MM.1S (cell line): ENCODE data around the gene LRRC61.

Experiments
- DNase-seq: peaks from one replicate; pipeline ENCODE4 v3.0.0-alpha.2; 2015
- H2AFZ ChIP-seq: fragments of 300-600 bp; sonication (generic); 2 replicates; pipeline ENCODE4 v1.6.0; 2016; ENCODE audit warnings: antibody characterized with exemption, low read length
- H3F3A ChIP-seq: fragments of 300-600 bp; sonication (generic); 2 replicates; pipeline ENCODE4 v1.6.1; 2016; ENCODE audit warnings: mild to moderate bottlenecking, antibody characterized with exemption, low read length, moderate library complexity, mixed read lengths; ENCODE audit not compliant: insufficient read depth
- H3K27ac ChIP-seq: fragments of 300-600 bp; sonication (generic); 2 replicates; pipeline ENCODE4 v1.5.1; 2016; ENCODE audit warnings: mild to moderate bottlenecking, low read length
- H3K27me3 ChIP-seq: fragments of 300-600 bp; sonication (generic); replicated peaks from 2 replicates; pipeline ENCODE4 v1.6.0; 2016; ENCODE audit warnings: low read length; ENCODE audit not compliant: insufficient read depth
- H3K36me3 ChIP-seq: fragments of 300-600 bp; sonication (generic); replicated peaks from 2 replicates; pipeline ENCODE4 v1.6.1; 2016; ENCODE audit warnings: mild to moderate bottlenecking, low read length, mixed read lengths; ENCODE audit not compliant: insufficient read depth
- H3K4me1 ChIP-seq: fragments of 300-600 bp; sonication (generic); 2 replicates; pipeline ENCODE4 v1.6.1; 2016; ENCODE audit warnings: low read length, mixed read lengths
- H3K4me2 ChIP-seq: fragments of 300-600 bp; sonication (generic); 2 replicates; pipeline ENCODE4 v1.6.0; 2016; ENCODE audit warnings: low read depth, low read length
- H3K4me3 ChIP-seq: fragments of 300-600 bp; sonication (generic); 2 replicates; pipeline ENCODE4 v1.5.1; 2016; ENCODE audit warnings: low read length, mixed read lengths
- H3K79me2 ChIP-seq: fragments of 300-600 bp; sonication (generic); 2 replicates; pipeline ENCODE4 v1.6.1; 2016; ENCODE audit warnings: mixed run types, low read length, mixed read lengths
- H3K9ac ChIP-seq: fragments of 300-600 bp; sonication (generic); 2 replicates; pipeline ENCODE4 v1.6.1; 2016; ENCODE audit warnings: low read length, mixed read lengths
- H3K9me2 ChIP-seq: fragments of 300-600 bp; sonication (generic); replicated peaks from 2 replicates; pipeline ENCODE4 v1.6.1; 2016; ENCODE audit warnings: mild to moderate bottlenecking, low read length, mixed read lengths; ENCODE audit not compliant: insufficient read depth
- H3K9me3 ChIP-seq: fragments of 300-600 bp; sonication (generic); replicated peaks from 2 replicates; pipeline ENCODE4 v1.6.1; 2016; ENCODE audit warnings: mild to moderate bottlenecking, low read length, mixed read lengths; ENCODE audit not compliant: insufficient read depth
- H4K20me1 ChIP-seq: fragments of 300-600 bp; sonication (generic); 2 replicates; pipeline ENCODE4 v1.6.1; 2016; ENCODE audit warnings: mild to moderate bottlenecking, low read length, moderate library complexity, mixed read lengths; ENCODE audit not compliant: insufficient read depth
- CTCF ChIP-seq: fragments of 300-600 bp; sonication (generic); IDR thresholded peaks from 2 replicates; pipeline ENCODE4 v1.5.1; 2016; ENCODE audit warnings: antibody characterized with exemption, low read length, mixed read lengths
- EZH2 ChIP-seq: fragments of 300-600 bp; sonication (generic); optimal IDR thresholded peaks from 2 replicates; pipeline ENCODE3; 2017; ENCODE audit warnings: low read depth, mild to moderate bottlenecking, antibody characterized with exemption, low read length, mixed read lengths
- EZH2phosphoT487 ChIP-seq: fragments of 300-600 bp; sonication (generic); IDR thresholded peaks from 2 replicates; pipeline ENCODE4 v1.6.1; 2018; ENCODE audit warnings: antibody characterized with exemption, low read length

LRRC61 gene

GRCh38 chr7:150382844-150383225 lies 59.7 kb downstream of the LRRC61 start:
- H3K4me3 ChIP-seq, result peak overlapping the region; percentile 56
- H3K9me3 ChIP-seq, result no peaks in the 10 kb centered on the region
- H3K27me3 ChIP-seq, result no peaks in the 10 kb centered on the region
- no peaks in the 10 kb centered on the region for H4K20me1 ChIP-seq
- H3K9ac ChIP-seq, result peak overlapping the region; percentile 80
- no peaks in the 10 kb centered on the region for H3K36me3 ChIP-seq
- H3K4me1 ChIP-seq, result peaks cover 73% of the 10 kb centered on the region
- peak overlapping the region; percentile 93 for H3K4me2 ChIP-seq
- peaks cover 68% of the 10 kb centered on the region for H3F3A ChIP-seq
- TF ChIP-seq EZH2phosphoT487 (no peak), CTCF (no peak), EZH2 (no peak)
- no peaks in the 10 kb centered on the region for H3K9me2 ChIP-seq
- peak overlapping the region; percentile 86 for H3K27ac ChIP-seq
- H2AFZ ChIP-seq, result peak overlapping the region; percentile 40; the same call in 1 of the 2 replicates
- H3K79me2 ChIP-seq, result peaks cover 58% of the 10 kb centered on the region
- peak; percentile 74 for DNase-seq

- Histone ChIP-seq H3K9me2 (no peaks in the 10 kb centered on the region), H3K9me3 (no peaks in the 10 kb centered on the region), H3K4me3 (peak overlapping the region; percentile 56), H3K4me1 (peaks cover 66% of the 10 kb centered on the region), H3K27ac (peak overlapping the region; percentile 86), H3K27me3 (no peaks in the 10 kb centered on the region), H4K20me1 (no peaks in the 10 kb centered on the region), H3F3A (peaks cover 58% of the 10 kb centered on the region), H3K4me2 (peak overlapping the region; percentile 93), H3K79me2 (peaks cover 58% of the 10 kb centered on the region), H2AFZ (no peak overlapping the region), H3K36me3 (no peaks in the 10 kb centered on the region), H3K9ac (peak overlapping the region; percentile 80)
- no peak for TF ChIP-seq EZH2
- TF ChIP-seq EZH2phosphoT487, result no peak
- no peak for TF ChIP-seq CTCF
- DNase-seq, result peak; percentile 90
Measured at GRCh38 chr7:150383710-150384397, 60.7 kb downstream of the LRRC61 start.

GRCh38 chr7:150384406-150385301 lies 61.5 kb downstream of the LRRC61 start:
- H3K4me2 ChIP-seq, result peak overlapping the region; percentile 93
- peaks cover 66% of the 10 kb centered on the region for H3K4me1 ChIP-seq
- no peaks in the 10 kb centered on the region for H3K27me3 ChIP-seq
- H3K4me3 ChIP-seq, result no peak overlapping the region
- no peaks in the 10 kb centered on the region for H3K36me3 ChIP-seq
- peaks cover 53% of the 10 kb centered on the region for H3F3A ChIP-seq
- no peak overlapping the region for H2AFZ ChIP-seq
- H3K27ac ChIP-seq, result peak overlapping the region; percentile 86
- H3K79me2 ChIP-seq, result peaks cover 56% of the 10 kb centered on the region
- peak overlapping the region; percentile 49; the same call in 1 of the 2 replicates for H3K9ac ChIP-seq
- no peaks in the 10 kb centered on the region for H4K20me1 ChIP-seq
- TF ChIP-seq CTCF (no peak), EZH2phosphoT487 (no peak), EZH2 (no peak)
- no peak for DNase-seq
- H3K9me3 ChIP-seq, result no peaks in the 10 kb centered on the region
- no peaks in the 10 kb centered on the region for H3K9me2 ChIP-seq
